HL-60 (cell line): ENCODE data around the gene NT5C2.

Experiments
- DNase-seq, 2 experiments: peaks; one replicate each; pipeline ENCODE4 v3.0.0-alpha.2; 2010 to 2020; ENCODE audit warnings: low read depth in 1 of 2, low spot score in 1 of 2
- H3K27ac ChIP-seq: fragments of 250-450 bp; sonication (Bioruptor Pico); replicated peaks from 2 replicates; pipeline ENCODE4 v1.5.1; 2020; ENCODE audit warnings: mild to moderate bottlenecking, moderate library complexity
- H3K27me3 ChIP-seq: fragments of 250-450 bp; sonication (Bioruptor Pico); 2 replicates; pipeline ENCODE4 v1.5.1; 2021; ENCODE audit warnings: mild to moderate bottlenecking, moderate library complexity; ENCODE audit not compliant: insufficient read depth, poor library complexity, severe bottlenecking
- H3K4me3 ChIP-seq: replicated peaks from 2 replicates; pipeline ENCODE4 v1.5.1; 2011; ENCODE audit warnings: mild to moderate bottlenecking, control low read depth, low read length; ENCODE audit not compliant: insufficient read depth
- CTCF ChIP-seq: IDR thresholded peaks from one replicate; pipeline ENCODE4 v1.5.1; 2011; ENCODE audit warnings: low read length, control low read depth, inconsistent platforms; ENCODE audit not compliant: insufficient read depth
- GABPA ChIP-seq: IDR thresholded peaks from 2 replicates; pipeline ENCODE4 v1.6.1; 2012; ENCODE audit warnings: low read depth
- POLR2AphosphoS5 ChIP-seq: IDR thresholded peaks from 2 replicates; pipeline ENCODE4 v1.6.1; 2012; ENCODE audit warnings: low read depth
- REST ChIP-seq: IDR thresholded peaks from 2 replicates; pipeline ENCODE4 v1.6.1; 2012; ENCODE audit warnings: low read depth; ENCODE audit not compliant: insufficient replicate concordance
- SPI1 ChIP-seq: IDR thresholded peaks from 2 replicates; pipeline ENCODE4 v1.6.1; 2012; ENCODE audit warnings: low read depth, mild to moderate bottlenecking, borderline replicate concordance

The NT5C2 gene

GRCh38 chr10:103045961-103046360, 147.1 kb downstream of the NT5C2 start:
- H3K27me3 ChIP-seq = no peaks in the 10 kb centered on the region
- H3K27ac ChIP-seq = no peak overlapping the region
- TF ChIP-seq POLR2AphosphoS5 = no peak
- no peak for TF ChIP-seq CTCF
- no peak for TF ChIP-seq GABPA
- TF ChIP-seq SPI1 = no peak
- TF ChIP-seq REST = no peak
- no peak for DNase-seq
- H3K4me3 ChIP-seq = no peak overlapping the region

- no peak overlapping the region for H3K27ac ChIP-seq
Measured at GRCh38 chr10:103044942-103045489, 148.1 kb downstream of the NT5C2 start.

More at GRCh38 chr10:103044942-103045489, 148.1 kb downstream of the NT5C2 start:
- no peak for DNase-seq
- no peak for TF ChIP-seq CTCF
- TF ChIP-seq POLR2AphosphoS5 = no peak
- TF ChIP-seq SPI1 = no peak
- TF ChIP-seq GABPA = no peak
- TF ChIP-seq REST = no peak
- H3K27me3 ChIP-seq = no peaks in the 10 kb centered on the region
- H3K4me3 ChIP-seq = no peak overlapping the region
